GM20000 (cell line): ENCODE results near the gene MDP1.

Source experiments
- DNase-seq: peaks from one replicate; pipeline ENCODE4 v3.0.0; 2012; ENCODE audit warnings: low spot score
- TF ChIP-seq, protein P1 (sequence below): IDR thresholded peaks from 2 replicates; pipeline ENCODE4 v1.5.1; 2012; ENCODE audit warnings: mild to moderate bottlenecking, control low read depth; ENCODE audit errors: extremely low read depth, missing control alignments

Gene MDP1

DNA sequence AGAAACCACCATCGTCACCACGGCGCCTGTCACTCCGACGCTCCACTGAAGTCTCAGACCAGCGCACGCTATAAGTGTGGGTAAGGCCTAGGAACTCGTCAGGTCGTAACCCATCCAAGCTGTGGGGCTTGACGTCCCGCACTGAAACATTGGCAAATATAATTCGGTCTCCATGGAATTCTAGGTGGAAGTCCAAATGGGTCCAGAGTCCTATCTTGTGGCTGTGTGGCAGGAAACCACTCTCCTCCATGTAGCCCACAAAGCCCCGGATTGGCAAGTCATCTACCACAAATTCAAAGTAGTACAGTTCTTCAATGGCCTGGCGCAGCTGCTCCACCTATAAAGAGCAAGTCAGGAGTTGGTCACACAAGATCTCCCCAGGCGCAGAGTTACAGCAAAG is 22.9 kb downstream of the MDP1 start:
- TF ChIP-seq, protein P1, sequence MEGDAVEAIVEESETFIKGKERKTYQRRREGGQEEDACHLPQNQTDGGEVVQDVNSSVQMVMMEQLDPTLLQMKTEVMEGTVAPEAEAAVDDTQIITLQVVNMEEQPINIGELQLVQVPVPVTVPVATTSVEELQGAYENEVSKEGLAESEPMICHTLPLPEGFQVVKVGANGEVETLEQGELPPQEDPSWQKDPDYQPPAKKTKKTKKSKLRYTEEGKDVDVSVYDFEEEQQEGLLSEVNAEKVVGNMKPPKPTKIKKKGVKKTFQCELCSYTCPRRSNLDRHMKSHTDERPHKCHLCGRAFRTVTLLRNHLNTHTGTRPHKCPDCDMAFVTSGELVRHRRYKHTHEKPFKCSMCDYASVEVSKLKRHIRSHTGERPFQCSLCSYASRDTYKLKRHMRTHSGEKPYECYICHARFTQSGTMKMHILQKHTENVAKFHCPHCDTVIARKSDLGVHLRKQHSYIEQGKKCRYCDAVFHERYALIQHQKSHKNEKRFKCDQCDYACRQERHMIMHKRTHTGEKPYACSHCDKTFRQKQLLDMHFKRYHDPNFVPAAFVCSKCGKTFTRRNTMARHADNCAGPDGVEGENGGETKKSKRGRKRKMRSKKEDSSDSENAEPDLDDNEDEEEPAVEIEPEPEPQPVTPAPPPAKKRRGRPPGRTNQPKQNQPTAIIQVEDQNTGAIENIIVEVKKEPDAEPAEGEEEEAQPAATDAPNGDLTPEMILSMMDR: no peak
- DNase-seq: no peak

DNA sequence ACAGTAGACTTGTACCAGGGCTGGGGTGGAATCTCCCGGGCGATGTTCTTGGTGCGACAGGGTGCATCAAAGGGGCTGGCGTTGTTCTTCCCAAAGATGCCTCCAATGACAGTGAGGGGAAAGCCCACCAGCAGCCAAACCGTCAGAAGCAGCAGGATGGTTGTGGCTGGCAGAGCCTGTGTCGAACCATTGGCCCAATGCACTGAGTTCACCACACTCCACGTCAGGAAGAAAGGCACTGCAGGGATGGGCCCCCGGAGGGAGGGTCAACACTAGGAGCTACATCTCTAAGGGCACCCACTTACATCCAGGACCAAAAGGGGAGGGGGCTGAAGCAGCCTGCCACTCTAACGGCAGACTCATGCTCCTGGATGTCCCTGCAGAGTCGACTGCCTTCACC is 25.4 kb downstream of the MDP1 start:
- TF ChIP-seq, protein P1: no peak

DNA sequence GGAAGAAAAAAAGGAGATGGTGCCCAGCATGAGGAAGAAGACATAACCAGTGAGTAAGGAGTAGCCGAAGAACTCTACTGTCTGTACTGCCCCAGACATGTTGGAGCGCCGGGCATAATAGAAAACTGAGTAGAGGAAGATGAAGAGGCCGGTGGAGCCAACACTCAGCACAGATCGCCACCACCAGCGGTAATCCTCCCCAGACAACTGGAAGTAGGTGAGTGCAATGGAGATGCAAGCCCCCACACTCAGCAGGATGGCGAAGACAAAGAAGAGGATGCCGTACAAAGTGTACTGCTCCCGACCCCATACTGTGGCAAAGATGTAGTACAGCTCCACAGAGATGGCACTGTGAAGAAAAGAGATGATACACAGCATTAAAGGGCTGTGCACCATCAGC is 26.4 kb downstream of the MDP1 start:
- no peak for DNase-seq
- TF ChIP-seq, protein P1: no peak

More for the DNA sequence above, 25.4 kb downstream of the MDP1 start:
- no peak for DNase-seq

DNA sequence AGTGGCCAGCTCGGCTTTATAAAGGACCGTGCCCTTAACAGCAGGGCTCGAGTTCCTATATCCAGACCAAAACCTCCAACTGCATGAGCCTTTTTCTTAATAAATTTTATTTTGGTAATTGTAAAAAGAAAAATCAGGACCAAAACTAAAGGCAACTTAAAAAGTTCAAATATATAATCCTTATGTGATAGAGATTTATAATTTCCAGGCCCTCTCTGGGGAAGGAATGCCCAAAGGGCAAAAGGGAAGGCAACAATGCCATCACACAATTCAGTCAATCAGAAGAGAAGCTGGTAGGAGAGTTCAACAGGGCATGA is 26.8 kb downstream of the MDP1 start:
- DNase-seq: no peak
- TF ChIP-seq, protein P1: no peak

DNA sequence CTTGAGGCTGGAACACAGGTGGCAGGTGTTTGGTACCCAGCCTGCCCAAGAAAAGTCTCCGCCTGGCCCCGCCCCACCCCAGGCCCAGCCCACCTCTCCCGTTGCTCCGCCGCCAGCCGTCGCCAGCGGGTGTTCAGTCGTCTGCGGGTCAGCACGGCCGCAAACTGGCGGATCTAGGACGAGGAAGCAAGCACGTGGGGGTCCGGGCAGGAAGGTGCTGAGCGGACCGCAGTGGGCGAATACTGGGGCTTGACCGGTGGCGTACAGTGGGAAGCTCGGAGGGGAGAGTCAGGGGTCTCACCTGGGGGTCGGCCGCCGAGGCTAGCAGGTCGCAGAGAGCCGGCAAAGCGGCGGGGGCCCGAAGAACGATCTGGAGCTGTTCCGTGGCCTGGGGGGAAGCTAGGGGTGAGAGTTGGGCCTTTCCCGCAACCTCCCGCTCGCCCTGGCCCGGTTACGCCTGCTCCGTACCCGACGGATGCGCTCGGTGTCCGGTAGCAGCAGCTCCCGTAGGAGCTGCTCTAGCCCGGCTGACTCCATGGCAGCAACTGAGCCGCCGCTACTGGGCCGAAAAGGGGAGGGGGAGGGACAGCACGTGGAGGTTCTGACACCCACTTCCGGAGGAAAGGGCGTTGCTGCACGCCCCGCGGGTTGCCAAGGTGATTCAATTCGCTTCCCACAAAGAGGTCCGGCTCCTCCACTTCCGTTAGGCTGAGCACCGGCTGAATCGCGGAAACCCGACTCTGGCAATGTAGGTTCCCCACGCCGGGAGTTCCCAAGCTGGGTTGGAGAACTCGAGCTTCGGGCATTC is 27.4 kb downstream of the MDP1 start, which contains the start of gene IPO4:
TSS of gene IPO4 (minus strand) at position 566 of the 808 bp plus-strand sequence. CDS start at position 537, 29 bp downstream.
- TF ChIP-seq, protein P1: no peak
- DNase-seq: peak; percentile 98

DNA sequence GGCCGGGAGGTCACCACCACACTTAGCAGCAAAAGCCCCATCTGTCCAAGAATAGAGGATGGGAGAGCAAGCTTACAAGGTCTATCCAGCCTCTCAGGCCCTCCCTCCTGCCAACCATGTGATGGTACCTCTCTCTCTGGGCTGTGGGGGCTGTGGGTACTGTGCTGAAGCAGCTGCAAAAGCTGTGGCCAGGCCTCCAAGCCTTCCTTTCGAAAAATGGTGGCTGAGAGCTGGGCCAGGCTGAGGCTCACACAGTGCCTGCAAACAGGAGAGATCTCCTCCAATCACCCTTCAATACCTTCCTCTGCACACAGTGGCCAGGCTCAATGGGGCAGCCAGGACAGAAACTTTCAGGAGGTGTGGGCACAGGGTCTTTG is 28.3 kb downstream of the MDP1 start:
- DNase-seq: no peak
- TF ChIP-seq, protein P1: no peak

DNA sequence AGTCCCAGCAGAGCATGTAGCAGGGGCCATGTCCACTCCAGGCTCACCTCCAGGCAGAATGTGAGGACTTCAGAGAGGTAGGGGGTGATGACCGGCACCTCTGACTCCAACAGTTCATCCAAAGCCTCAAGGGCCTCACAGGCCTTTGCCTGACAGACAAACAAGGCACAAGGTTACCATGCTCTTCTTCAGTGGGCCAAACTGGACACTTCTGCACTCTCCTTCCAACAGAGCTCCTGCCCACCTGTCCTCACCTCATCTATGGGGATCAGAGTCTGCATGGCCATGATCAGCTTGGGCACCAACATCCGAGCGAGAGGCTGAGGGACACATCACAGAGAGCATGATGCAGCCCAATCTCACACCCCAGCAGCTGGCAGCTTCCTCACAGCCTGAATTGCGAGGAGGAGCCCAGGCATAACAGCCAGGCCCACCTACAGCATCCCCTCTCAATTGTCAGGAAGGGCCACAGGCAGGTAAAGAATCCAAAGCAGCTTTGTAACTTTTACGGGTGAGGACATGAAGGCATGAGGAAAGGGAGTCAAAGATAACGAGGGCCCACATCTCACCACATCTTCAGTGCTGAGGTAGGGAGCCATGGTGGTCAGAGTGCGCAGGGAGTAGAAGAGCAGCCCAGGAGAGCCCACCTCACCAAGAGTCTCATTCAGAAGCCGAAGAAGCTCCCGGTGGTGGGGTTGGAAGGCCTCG is 28.9 kb downstream of the MDP1 start:
- DNase-seq: no peak
- TF ChIP-seq, protein P1: no peak
